Renal cortical epithelial cell (primary cell): ENCODE data around the gene MED9. TPM values are rescaled to one million over a fixed set of nuclear protein-coding genes. Genes with fewer than 3 reads are reported as not detected.
"Not testable (repeated sequence)": the region's sequence is repeated elsewhere in the genome, so short reads cannot be mapped to it uniquely, and the experiment has no call there.

Source experiments
- DNase-seq: peaks from one replicate; pipeline ENCODE4 v3.0.0-alpha.2; 2011; ENCODE audit warnings: low read depth
- total RNA-seq: library from RNA; depleted of rRNA; stranded (reverse); fragments of >200 nt; gene quantifications from 2 replicates; pipeline ENCODE4 v1.2.3, GENCODE V29; 2014

The MED9 gene
- total RNA-seq, 1 donor from 2014 or later, result 22.5 TPM

DNA sequence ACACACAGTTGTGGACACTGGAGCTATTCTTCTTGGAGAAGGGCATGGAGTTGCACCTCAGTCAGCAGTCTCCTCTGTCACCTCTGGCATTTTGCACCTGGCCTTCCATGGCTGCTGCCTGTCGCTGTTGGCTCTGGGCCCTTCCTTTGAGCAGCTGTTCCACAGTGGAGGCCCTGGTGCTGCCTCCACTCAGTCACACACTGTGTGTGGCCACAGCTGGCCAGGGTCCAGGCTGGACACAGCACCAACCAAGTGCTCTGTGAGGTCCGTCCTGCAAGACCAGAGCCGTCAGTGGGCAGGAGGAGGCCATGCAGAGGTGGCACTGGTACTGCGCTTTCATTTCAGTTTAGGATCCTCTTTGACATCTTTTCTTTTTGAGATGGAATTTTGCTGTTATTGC lies 21.6 kb upstream of the MED9 start:
- DNase-seq, result no peak

DNA sequence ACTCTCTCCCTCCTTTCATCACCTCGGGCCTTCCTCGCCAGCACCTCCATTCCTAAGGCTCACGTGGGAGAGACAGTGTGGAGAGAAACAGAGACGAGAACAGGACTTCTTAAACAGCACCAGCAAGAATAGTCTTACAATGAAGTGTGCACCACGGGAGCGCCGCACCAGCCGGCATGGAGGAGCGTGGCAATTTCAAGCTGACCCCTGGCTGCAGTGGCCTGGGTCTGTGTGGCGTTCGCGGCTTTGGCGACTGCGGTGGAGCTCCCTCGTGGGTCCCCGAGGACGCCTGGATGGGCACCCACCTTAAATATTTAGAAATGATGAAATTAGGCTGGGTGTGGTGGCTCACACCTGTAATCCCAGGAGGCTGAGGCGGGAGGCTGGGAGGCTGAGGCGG lies 20.5 kb upstream of the MED9 start:
- DNase-seq, result no peak

DNA sequence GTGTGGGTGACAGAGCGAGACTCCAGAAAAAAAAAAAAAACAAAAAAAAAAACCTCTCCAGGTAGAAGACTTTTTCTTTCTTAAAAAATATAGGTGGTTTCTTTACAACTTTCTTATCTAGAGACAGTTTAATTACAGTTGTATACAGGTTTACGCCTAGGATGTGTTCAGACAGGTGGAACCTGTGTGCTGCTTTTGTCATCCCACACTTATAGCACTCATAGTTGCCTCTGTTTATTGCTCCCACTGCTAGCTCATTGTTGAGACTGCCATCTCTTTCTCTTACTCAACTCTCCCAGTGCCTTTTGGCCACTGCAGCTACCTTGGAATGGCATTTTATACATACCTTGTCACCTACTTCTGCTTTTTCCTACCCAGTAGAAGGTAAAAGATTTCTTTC lies 19.1 kb upstream of the MED9 start:
- DNase-seq, result no peak

DNA sequence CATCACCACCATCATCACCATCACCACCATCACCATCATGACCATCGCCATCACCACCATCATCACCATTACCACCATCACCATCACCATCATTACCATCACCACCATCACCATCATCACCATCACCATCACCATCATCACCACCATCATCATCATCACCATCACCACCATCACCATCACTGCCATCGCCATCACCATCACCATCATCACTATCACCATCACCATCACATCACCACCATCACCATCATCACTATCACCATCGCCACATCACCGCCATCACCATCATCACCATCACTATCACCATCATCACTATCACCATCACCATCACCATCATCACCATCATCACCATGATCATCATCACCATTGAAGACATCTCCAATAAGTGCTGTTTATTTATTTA lies 16.8 kb upstream of the MED9 start:
- no peak for DNase-seq

- DNase-seq, result no peak
These were observed 14.6 kb upstream of the MED9 start for GRCh38 chr17:17462048-17462824.

DNA sequence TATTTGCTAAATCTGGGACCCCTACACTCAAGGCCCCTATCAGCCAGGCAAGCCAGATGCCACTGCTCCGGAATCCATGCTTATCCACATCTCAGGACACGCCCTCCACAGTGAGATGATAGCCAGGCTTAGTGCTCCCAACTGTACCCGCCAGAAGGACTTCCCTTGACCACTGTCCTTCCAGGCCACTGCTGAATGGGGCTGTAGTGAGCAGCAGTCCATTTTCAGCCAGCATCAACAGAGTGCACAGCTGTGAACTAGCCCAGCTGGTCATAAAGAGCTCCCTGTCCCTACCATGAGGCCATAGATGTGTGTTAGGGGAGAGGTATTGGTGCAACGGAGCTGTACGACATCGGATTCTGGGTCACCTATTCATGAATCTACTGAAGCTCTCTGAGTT lies 13.0 kb upstream of the MED9 start:
- no peak for DNase-seq

DNA sequence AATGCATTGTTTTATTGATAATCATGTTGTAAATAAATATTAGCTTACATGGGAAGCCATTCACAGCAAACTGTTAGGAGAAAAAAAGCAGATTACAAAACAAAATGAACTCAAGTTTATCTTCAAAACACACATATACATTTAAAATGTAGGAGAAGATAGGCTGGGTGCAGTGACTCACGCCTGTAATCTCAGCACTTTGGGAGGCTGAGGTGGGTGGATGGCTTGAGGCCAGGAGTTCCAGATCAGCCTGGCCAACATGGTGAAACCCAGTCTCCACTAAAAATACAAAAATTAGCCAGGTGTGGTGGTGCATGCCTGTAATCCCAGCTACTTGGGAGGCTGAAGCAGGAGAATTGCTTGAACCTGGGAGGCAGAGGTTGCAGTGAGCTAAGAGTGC lies 10.9 kb upstream of the MED9 start:
- not testable (repeated sequence) for DNase-seq

GRCh38 chr17:17466511-17466910 lies 10.3 kb upstream of the MED9 start:
- no peak for DNase-seq

- DNase-seq, result no peak
These were observed 9.8 kb upstream of the MED9 start for GRCh38 chr17:17467016-17467415.

DNA sequence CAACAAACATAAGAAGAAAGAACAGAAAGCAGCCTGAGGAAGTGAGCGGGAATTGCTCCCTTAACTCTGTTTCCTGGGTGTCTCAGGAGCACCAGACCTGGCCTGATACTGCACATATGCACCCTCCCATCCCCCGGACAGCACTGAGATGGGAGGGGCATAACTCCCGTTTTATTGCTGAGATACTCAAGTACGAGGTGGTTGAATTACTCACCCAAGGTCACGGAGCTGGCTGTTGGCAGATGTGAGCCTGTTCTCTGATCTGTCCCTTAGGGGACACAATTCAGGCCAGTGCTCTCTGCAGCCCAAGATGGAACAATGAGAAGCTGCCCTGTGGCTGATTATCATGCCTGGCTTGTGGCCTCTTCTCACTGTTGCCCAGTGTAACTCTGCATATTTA lies 9.1 kb upstream of the MED9 start:
- DNase-seq, result no peak

DNA sequence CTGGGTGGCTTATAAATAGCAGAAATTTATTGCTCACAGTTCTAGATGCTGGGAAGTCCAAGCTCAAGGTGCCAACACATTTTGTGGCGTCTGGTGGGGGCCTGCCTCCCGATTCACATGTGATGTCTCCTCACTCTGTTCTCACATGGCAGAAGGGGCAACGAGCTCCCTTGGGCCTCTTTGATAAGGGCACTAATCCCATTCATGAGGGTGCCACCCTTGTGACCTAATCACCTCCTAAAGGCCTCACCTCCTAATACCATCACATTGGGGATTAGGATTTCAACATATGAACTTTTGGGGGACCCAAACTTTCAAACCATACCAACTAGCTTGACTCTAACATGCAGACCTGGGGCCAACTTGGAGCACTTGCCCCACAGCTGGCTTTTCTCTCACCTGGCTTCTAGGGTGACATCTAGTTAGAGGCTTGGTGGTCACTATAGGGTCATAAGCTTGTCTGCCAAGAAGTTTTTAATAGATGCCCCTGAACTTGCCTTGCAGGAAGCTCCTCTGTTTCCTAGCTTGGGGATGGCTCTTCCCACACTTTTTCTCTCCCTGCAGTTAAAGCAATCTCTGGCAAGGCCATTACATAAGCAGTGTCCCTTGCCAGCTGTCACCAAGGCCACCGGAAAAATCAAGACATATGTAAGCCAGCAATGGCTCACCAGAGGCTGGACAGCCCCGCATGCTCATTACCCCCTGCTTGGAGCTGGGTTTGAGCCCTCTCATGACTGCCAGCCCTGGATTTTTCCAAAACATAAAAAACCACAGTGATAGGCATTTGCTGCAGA lies 8.4 kb upstream of the MED9 start:
- DNase-seq, result no peak

DNA sequence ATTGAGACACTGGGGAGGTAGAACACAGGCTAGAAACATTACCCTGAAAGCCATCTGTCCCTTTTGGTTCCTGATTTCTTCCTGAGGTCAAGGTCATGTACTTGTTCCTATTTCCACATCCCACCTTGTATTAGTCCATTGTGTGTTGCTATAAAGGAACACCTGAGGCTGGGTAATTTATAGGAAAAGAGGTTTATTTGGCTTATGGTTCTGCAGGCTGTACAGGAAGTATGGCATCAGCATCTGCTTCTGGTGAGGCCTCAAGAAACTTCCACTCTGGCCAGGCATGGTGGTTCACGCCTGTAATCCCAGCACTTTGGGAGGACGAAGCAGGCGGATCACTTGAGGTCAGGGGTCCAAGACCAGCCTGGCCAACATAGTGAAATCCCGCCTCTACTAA lies 7.4 kb upstream of the MED9 start:
- no peak for DNase-seq

GRCh38 chr17:17469996-17470395 lies 6.8 kb upstream of the MED9 start:
- no peak for DNase-seq

GRCh38 chr17:17472333-17472920 lies 4.4 kb upstream of the MED9 start:
- DNase-seq, result no peak

DNA sequence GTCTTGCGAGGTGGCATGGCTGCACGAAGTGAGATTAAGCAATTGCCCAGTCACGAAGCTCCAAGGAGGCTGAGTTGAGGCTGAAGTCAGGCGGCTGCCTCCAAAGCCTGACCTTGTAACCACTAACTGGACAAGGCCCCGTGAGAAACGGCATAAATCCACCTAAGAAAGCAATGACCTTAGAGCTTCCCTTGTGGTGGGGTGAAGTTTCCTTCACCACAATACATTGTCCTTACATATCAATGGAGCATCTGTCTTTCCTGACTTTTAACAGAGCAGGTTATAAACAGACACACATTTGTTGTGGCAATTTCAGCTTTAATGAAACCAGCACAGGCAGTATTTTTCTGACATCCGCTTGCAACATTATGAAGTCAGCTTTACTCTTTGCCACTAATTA lies 2.5 kb upstream of the MED9 start:
- no peak for DNase-seq

DNA sequence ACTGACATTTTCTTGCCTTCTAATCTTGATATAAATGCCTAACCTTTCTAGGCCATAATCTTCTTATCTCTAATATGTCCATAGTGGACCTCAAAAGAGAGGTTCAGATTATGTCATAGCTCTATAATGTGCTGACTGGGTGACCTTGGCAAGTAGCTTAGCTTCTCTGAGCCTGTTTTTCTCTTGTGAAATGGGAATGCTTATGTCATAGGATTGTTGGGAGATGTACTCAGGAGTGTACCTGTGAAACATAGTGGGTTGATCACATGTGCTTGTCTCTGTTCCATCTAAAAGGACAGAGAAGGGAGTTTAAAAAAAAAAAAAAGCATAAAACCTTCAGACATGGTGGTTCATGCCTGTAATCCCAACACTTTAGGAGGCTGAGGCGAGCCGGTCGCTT lies 2.4 kb downstream of the MED9 start:
- no peak for DNase-seq

GRCh38 chr17:17480593-17481148 lies 3.9 kb downstream of the MED9 start:
- no peak for DNase-seq

GRCh38 chr17:17481860-17482259 lies 5.1 kb downstream of the MED9 start:
- no peak for DNase-seq

GRCh38 chr17:17484451-17484899 lies 7.7 kb downstream of the MED9 start:
- DNase-seq, result no peak

DNA sequence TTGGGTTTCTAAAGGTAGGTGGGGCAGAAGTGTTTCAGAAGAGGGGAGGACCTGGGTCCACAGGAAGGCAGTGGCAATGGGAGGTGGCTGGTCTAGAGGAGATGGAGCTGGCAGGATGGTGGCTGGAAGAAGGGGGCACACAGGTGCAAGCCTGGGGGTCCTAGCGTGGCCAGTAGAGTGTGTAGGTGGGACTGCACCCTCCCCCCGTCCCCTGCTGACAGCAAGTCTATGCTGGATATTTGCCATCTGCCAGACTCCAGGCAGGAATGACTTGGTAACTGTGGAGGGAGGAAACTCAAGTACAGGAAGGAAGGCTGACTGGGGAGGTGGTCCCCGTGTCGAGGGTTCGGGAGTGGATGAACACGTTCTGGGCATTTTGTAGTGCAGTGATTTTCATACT lies 8.6 kb downstream of the MED9 start:
- no peak for DNase-seq

DNA sequence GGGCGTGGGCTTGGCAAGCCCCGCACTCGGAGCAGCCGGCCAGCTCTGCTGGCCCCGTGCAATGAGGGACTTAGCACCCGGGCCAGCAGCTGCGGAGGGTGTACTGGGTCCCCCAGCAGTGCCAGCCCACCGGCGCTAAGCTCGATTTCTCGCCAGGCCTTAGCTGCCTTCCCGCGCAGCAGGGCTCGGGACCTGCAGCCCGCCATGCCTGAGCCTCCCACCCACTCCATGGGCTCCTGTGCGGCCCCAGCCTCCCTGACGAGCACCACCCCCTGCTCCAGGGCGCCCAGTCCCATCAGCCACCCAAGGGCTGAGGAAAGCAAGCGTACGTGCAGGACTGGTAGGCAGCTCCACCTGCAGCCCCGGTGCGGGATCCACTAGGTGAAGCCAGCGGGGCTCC lies 9.6 kb downstream of the MED9 start:
- DNase-seq, result not testable (repeated sequence)

- DNase-seq, result no peak
These were observed 11.2 kb downstream of the MED9 start for GRCh38 chr17:17487998-17488397.

DNA sequence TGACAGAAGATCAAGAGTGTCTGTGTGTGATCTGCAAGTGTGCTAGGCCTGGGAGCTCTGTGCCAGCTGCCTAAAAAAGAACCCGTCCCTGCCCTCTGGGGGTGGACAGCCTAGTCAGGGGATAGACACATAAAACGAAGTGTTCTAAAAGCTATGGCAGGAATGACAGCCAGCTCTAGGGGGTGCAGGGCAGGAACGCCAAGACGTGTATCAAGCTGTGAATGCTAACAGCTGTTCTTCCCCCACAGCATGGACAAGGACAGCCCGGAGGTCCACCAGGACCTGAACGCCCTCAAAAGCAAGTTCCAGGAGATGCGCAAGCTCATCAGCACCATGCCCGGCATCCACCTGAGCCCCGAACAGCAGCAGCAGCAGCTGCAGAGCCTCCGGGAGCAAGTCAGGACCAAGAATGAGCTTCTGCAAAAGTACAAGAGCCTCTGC lies 14.3 kb downstream of the MED9 start:
- no peak for DNase-seq
